HUDEP-2 (cell line): Measurements from ENCODE around the gene TNFRSF4.

ENCODE experiments used
- DNase-seq, 76 experiments: peaks; one replicate each; lab custom pipeline; 2025; ENCODE audit not compliant: unreplicated experiment in 76 of 76; lab: John Stamatoyannopoulos, UW

The TNFRSF4 gene

DNA sequence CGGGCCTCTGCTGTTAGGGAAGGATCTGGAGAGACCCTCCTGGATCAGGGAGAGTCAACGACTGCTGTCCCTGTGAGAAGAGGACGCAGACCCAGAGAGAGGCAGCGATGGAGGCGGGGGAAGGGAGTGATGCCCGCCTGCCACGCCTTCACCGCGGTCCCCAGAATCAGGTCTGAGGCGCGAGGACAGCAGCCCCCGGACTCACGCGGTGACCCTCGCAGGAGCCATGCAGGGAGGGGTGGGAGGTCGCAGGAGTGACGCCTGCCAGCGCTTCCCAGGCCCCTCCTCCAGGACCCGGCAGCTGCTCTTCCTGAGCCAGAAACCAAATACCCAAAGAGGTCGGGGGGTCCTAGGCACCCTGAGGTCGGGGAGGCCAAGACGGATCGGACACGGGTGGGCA lies 6.2 kb upstream of the TNFRSF4 start:
- DNase-seq: no peak

- DNase-seq: no peak
Observed at GRCh38 chr1:1219341-1219740, 5.4 kb upstream of the TNFRSF4 start.

DNA sequence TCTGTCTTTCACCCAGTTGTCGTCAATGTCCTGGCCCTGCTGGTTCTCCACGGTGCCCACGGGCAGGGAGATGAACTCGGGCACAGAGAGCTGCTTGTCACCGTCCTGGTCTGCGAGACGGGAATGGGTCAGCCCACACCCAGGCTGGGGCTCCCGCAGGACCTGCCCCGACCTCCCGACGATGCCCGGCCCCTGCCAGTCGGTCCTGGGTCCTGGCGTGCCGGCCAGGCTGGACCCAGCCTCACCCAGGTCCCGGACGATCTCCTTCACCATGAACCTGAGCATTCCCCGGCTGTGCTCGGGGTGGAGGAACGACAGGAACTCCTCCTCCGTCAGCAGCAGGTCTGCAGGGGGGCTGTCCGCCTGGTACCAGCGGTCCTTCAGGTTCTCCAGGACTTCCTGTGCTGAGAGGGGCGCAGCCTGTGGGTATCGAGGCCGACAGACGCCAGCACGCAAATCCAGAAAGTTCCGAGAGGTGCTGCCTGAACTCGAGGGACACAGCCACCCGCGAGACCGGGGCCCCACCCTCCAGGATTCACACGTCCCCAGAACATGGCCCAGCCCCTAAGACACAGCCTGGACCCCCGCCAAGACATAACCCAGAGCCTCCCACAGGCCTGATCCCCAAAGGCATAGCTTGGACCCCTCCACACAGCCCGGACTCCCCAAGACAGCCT lies 4.7 kb upstream of the TNFRSF4 start:
- DNase-seq: peak in 1 of 76 experiments; percentile 4

DNA sequence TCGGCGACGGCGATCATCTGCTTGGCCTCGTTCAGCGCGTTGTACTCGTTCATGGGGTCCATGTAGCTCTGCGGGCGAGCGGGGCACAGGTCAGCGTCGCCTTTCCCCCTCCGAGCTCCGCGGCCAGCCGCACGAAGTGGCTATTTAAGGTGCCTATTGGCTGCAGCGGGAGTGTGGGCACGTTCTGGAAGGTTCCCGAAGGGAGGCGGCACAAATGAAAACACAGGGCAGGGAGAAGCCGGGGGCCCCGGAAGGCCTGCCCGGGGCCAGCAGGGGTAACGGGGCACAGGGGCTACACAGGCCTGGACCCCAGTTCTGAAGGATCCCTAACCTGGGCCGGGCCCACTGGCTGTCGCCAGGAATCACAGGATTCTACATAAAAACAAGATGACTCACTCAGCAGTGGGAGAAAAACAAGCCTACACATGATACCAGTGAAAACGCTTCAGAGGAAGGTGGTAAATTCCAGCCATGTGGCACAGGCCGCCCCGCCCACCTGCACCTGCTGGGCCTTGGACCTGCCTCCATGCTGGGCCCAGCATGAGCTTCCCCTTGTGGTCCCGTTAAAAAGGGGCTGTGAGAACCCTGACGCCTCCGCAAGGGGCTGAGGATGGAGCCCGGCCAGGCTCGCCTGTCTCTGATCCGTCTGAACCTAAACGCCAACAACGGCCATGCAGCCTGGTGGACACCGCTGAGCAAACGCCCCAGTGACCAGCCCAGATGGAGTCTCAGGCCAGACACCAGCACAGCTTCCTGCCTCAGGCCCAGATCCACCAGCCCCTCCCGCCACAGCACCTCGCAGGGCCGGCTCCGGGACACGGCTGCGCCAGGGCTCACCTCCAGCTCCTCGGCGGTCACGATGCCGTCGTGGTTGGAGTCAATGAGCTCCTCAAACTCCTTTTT lies 3.9 kb upstream of the TNFRSF4 start:
- no peak for DNase-seq

GRCh38 chr1:1216770-1217620 lies 3.0 kb upstream of the TNFRSF4 start:
- no peak for DNase-seq

DNA sequence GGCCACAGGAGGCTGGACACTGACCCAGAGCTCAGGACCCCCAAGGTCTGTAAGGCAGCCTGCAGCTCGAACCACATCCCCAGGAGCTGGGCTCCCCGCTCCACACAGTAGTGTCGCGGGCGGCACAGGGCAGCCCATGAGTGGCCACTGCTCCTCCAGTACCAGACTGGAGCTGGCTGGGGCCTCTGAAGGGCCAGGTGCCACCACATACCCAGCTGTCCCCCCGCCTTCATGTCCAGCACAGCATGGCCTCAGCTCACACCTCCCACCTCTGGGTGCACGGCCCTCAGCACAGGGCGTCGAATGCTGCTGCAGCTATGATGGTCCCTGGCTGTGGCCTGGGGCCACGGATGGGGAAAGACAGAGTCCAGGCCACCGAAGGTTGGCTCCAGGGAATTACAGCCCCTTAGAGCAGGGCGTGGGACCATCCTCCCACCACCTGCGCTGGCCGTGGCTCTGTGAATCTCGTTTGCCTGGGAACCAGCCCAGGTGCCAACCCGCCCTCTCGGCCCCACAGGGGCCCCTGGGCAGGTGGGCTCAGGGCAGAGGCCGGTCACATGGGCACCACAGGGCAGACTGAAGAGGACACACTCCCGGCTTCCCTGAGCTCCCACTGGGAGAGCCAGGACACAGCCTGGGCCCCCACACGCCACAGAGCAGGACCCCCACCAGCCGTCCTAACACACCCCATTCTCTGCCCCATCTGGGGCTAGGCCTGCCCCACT lies 2.1 kb upstream of the TNFRSF4 start:
- DNase-seq: no peak

DNA sequence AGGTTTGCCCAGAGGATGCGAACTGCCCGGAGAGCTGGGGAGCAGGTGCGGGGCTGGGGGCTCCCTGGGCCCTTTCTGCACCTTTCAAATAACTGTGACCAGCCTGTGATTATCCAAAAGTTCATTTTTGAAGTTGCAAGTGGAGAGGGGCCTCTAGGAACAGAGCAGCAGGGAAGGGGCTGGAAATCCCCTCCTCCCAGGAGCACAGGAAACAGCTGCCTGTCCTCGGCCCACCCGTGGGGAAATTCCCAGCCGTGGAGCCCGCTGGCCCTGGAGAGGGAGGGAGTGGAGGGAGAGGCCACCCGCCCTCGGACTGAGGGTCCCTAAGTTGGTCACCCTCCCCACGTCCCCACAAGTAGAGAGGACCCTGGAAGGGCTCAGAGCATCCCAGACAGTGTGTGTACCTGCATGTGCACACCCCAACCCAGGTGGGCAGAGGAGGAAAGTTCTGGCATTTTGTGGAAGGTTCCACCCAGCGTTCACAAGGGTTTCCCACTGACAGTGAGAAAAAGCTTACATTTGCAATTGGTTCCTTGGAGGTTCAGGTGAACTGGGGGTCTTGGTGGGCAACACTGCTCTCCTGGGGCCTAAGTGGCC lies 1.2 kb upstream of the TNFRSF4 start:
- no peak for DNase-seq

DNA sequence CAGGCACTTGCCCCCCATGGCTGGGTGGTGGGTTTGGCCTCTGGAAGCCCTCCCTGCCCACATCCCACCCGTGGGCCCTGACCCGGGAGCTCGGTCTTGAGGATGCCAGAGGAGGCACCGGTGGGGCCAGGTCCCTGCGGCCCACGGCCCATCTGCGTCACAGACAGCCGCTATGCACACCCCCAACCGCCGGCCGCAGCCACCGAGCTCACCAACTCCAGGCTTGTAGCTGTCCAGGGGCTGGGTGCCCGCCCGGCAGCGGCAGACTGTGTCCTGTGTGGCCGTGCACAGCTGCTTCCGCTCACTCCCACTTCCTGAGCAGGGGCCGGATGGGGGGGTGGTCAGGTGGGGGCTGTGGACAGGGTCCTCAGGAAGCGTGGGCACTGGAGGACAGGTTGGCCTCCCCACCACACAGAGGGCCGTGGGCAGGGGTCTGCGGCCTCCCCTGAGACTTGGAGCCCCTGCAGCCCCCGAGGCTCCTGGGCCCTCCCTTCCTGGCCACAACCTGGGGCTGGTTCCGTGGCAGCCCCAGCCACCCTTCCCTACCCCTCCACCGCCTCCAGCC lies 1.1 kb downstream of the TNFRSF4 start:
- no peak for DNase-seq

DNA sequence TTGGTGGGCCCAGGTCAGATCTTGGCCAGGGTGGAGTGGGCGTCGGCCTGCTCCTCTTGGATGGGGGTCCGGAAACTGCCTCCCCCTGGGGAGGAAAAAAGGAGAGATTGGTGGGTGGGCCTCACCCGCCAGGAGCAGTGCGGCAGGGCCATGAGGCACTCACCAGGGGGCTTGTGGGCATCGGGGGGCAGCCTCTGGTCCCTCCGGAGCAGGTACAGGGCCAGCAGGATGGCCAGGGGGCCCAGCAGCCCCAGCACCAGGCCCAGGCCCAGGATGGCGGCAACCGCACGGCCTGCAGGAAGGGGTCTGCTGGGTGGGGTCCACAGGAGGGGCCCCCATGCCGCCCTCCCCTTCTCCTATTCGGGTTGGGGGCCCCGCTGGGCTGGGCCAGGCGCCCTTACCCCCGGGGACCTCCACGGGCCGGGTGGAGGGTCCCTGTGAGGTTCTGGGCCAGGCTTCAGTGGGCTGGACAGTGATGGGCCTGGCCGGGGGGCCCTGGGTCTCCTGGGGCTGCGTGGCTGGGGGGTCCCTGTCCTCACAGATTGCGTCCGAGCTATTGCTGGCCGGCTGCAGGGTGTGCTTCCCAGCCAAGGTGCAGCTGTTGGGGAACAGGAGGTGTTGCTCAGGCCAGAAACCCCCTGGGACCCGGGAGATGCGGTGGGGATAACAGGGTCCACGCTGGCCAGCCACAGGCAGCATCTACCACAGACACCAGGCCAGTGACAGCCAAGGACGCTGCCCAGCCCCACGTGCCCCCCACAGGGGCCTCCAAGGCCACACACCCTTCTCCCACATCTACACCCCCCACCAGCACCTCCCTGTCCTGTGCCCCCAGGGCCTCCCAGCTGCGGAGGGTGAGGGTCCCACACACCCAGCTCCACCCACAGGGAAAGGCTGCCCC lies 2.2 kb downstream of the TNFRSF4 start:
- DNase-seq: no peak

- no peak for DNase-seq
Observed at GRCh38 chr1:1210726-1211540, 3.0 kb downstream of the TNFRSF4 start.

DNA sequence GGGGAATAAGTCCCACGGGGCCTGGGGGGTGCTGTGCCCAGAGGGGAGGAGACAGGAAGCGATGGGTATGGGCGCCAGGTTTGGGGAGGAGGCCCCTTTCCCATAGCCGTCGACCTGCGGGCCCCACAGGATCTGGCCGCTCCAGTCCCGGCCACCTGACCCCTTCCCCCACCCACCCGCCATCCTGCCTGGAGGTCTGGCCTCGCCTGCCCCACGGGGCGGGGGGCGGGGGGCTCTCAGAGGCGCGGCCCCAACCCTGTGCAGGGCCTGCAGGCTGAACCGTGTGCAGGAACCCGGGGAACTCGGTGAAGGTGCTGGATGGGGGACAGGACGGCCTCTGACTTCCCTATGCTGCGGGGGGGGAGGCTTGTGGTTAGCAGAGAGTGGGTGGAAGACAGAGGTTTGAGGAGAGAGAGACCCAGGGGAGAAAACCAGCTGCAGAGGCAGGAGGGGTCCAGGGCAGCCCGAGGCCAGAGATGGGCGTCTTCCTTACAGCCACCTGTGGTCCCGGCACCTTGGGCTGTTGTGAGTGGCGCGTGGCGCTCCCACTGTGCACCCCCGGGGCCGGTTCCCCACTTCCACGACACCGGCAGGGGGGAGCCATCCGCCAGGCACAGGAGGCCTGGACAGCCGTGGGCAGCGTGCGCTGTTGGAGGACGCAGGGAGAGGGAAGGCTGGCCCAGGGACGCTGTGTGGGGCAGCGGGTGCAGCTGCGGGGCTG lies 5.1 kb downstream of the TNFRSF4 start:
- DNase-seq: peak in 15 of 76 experiments; percentile 3 to 64 (median 16)

DNA sequence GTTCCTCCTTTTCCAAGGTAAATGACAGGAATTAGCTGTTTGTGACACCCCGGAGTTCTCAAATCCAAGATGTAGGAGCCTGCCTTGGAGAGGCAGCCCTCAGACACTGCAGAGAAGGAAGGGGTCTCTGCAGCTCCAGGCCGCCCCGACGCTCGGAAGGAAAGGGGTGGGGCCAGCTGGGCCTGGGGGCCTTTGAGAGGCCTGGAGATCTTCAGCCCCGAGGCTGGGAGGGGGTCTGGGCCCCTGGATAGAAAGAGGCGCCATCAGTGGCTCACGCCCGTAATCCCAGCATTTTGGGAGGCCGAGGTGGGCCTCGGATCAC lies 6.4 kb downstream of the TNFRSF4 start:
- no peak for DNase-seq

DNA sequence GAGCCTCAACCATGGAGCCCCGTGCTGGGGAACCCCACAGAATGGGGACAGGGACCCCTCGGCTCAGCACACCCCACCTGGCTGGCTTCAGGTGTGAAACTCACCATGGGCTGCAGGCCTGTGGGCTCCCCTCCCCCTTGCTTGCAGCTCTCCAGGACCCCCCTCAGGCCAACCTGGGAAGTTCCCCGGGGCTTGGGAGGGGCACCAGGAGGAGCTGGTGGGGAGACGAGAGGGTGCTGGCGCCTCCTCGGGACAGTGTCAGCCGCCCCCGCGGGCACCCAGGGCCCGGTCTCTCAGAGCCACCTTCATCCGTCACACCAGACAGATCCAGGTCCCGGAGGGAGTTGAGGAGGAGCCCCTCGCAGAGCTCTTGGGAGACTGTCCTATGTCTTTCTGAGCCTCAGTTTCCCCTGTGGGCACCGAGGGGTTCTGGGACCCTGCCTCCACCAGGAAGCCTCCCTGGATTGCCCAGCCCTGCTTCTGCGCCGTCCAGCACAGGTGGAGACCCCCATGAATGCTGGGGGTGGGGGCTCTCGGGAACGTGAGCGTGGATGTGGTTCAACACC lies 6.9 kb downstream of the TNFRSF4 start:
- no peak for DNase-seq

DNA sequence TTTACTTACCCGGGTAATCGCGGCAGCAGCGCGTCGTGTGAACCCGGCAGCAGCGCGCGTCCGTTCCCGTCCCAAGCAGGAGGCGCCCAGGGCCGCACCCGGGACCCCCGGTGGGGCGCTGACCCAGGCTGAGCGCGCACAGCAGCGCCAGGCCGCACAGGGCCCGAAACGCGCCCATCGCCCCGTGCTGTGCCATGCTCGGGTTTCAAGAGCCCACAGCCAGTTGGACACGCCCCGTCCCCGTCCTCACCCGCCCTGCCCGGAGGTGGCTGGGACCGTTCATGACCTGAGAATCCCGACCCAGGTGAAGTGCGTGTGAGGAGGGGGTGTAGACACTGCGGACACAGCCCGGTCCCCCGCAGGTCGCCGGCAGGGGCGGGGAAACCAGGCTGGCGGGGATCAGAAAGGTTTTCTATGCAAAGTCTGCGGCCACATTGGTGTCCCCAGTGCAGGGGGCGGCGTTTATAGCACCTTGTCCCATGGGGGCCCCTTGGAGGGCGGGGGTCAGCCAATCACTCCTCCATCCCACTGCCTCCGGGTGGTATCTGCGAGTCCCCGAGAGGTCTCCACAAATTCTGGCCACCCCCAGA lies 7.5 kb downstream of the TNFRSF4 start, which contains the start of gene TNFRSF18:
TNFRSF18 (minus strand) TSS at position 217 of the 590 bp plus-strand sequence; CDS start at position 196, 21 bp downstream.
- DNase-seq: no peak

GRCh38 chr1:1205769-1206375 lies 8.1 kb downstream of the TNFRSF4 start:
- DNase-seq: no peak
